HG02943 (cell line): Measurements from ENCODE around the gene GHR.

Experiments
- ATAC-seq: cut with Tn5 transposase; IDR thresholded peaks from one replicate; pipeline ENCODE4 v1.9.1; 2021; ENCODE audit warnings: mild to moderate bottlenecking, low read depth, moderate library complexity; ENCODE audit not compliant: unreplicated experiment

The GHR gene

GRCh38 chr5:42514754-42515153 is 91.5 kb downstream of the GHR start:
- no peak for ATAC-seq

GRCh38 chr5:42515504-42515903 is 92.3 kb downstream of the GHR start:
- no peak for ATAC-seq

- no peak for ATAC-seq
These were observed 93.2 kb downstream of the GHR start for GRCh38 chr5:42516282-42517042.

GRCh38 chr5:42517164-42517563 is 93.9 kb downstream of the GHR start:
- no peak for ATAC-seq

- ATAC-seq: no peak
These were observed 95.5 kb downstream of the GHR start for GRCh38 chr5:42518595-42519221.

- no peak for ATAC-seq
These were observed 97.0 kb downstream of the GHR start for GRCh38 chr5:42520203-42520602.

- ATAC-seq: no peak
These were observed 97.7 kb downstream of the GHR start for GRCh38 chr5:42520957-42521356.

GRCh38 chr5:42521406-42521805 is 98.2 kb downstream of the GHR start:
- no peak for ATAC-seq

- ATAC-seq: no peak
These were observed 99.5 kb downstream of the GHR start for GRCh38 chr5:42522783-42523182.

- no peak for ATAC-seq
These were observed 102.9 kb downstream of the GHR start for GRCh38 chr5:42526179-42526578.

GRCh38 chr5:42531611-42532010 is 108.4 kb downstream of the GHR start:
- ATAC-seq: no peak

- ATAC-seq: no peak
These were observed 118.9 kb downstream of the GHR start for GRCh38 chr5:42542106-42542505.

- no peak for ATAC-seq
These were observed 120.5 kb downstream of the GHR start for GRCh38 chr5:42543774-42544173.

- ATAC-seq: no peak
These were observed 121.8 kb downstream of the GHR start for GRCh38 chr5:42545038-42545437.

- ATAC-seq: no peak
These were observed 123.9 kb downstream of the GHR start for GRCh38 chr5:42547141-42547540.

GRCh38 chr5:42547894-42548293 is 124.7 kb downstream of the GHR start:
- no peak for ATAC-seq

- ATAC-seq: no peak
These were observed 129.4 kb downstream of the GHR start for GRCh38 chr5:42552597-42552996.

- ATAC-seq: no peak
These were observed 130.2 kb downstream of the GHR start for GRCh38 chr5:42553461-42553860.

- no peak for ATAC-seq
These were observed 131.8 kb downstream of the GHR start for GRCh38 chr5:42555010-42555409.

GRCh38 chr5:42555797-42556196 is 132.6 kb downstream of the GHR start:
- ATAC-seq: no peak

- no peak for ATAC-seq
These were observed 134.4 kb downstream of the GHR start for GRCh38 chr5:42557689-42558088.

- no peak for ATAC-seq
These were observed 138.4 kb downstream of the GHR start for GRCh38 chr5:42561656-42562055.
